ENCODE data around the gene RNF26.

- TF ChIP-seq CTCF (conservative IDR thresholded peaks at IDR 0.05 in 1 of 2, IDR thresholded peaks at IDR 0.05 in 1 of 2; ENCODE audit: low read depth in 1 of 2, low read length in 2 of 2): no peak
- no peak for TF ChIP-seq EZH2 (IDR thresholded peaks at IDR 0.05; ENCODE audit: low read length, missing control alignments)
Measured at GRCh38 chr11:119318240-119319135, 15.8 kb upstream of the RNF26 start.

Measured in fibroblast of lung (primary cell).